Stimulated activated CD4-positive, alpha-beta T cell treated with anti-CD3 and anti-CD28 coated beads, Interleukin-2, amount 100 ng/mL, for 48 hours (primary cell): ENCODE measurements around the gene SNED1.
"Not testable (repeated sequence)": the region's sequence is repeated elsewhere in the genome, so short reads cannot be mapped to it uniquely, and the experiment has no call there.

Experiments
- DNase-seq, 2 donors: peaks; one replicate each; pipeline ENCODE4 v3.0.0-alpha.2; 2020

The SNED1 gene

DNA sequence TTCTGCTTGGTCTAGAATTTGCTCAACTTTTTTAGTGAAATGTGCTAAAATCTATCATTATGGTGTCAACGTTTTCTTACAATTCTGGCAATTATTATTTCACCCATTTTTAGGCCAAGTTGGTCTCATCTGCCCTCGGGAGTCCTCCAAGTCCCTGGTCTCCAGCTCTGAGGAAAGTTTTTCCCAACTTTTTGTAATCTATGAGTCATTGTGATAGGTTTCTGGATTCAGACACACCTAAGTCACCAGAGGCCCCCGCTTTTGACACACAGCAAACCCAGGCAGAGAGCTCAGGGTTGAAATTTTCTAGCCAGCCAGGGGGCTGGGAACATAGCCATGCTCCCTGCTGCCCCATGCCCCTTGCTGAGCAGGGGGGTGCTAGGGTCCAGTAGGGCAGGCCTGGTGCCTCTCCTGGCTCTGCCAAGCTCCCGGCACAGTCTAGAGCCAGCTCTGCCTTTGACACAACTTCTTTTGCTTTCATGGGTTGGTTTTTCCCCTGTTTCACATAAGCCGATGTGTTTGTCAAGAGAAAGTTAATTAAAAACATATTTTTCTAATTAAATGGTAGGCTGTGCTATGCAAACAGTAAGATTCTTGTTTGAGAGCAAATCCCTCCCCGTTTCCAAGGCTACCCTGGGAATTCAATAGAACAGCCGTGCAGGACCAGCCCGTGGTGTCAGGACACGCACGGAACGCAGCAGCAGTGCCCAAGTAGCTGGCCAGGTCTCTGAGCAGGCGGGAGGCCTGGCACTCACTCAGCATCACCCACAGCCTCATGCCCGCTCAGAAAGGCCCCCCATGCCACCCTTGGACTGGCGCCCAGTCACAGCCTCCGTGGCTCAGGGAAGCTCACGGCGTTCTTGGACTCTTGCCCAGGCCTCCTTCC lies 25.5 kb upstream of the SNED1 start:
- DNase-seq = no peak

DNA sequence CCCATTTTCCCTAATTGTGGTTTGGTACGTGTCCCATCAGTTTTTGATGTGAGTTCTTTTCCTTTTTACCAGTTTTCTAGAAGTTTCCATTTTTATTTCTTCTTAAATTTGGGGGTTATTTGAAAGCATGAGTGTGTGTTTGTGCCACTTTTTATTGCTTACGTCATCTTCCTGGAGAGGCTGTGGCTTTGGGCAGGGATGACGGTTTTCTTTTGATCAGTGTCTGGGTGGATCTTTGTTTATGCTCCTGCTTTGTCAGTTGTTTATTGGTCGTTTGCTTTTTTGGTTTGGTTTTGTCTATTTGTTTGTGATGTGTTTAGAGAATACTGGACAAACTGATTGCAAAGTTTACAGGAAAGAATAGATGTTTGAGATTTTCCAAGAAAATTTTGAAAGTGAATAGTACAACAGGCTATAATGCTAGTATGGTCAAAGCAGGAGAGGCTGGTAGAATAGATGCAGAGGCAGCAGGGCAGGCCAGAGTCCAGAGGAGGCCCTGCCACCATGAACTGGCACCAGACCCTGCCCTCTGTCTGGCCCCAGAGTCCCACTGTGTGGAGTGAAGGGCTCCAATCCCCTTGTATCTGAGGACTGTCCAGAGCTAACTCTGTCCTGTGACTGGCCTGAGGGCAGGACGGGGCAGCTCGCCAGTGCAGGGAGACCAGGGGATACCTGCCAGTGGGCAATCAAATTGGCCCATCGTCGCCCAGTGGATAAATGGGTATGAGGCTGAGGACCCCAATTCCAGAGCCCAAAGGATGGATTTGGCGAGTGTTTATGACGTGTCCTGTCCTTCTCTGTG lies 23.4 kb upstream of the SNED1 start:
- DNase-seq = no peak

DNA sequence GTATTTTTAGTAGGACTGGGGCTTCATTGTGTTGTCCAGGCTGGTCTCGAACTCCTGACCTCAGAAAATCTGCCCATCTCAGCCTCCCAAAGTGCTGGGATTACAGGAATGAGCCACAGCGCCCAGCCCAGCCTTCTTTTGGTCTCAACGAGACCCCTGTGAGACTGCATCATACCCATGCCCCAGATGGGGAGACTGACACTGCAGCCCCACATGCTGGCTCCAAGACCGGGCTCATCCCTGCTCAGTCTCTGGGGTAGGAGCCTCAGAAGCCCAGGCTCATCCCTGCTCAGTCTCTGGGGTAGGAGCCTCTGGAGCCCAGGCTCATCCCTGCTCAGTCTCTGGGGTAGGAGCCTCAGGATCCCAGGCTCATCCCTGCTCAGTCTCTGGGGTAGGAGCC lies 22.5 kb upstream of the SNED1 start:
- DNase-seq = not testable (repeated sequence)

DNA sequence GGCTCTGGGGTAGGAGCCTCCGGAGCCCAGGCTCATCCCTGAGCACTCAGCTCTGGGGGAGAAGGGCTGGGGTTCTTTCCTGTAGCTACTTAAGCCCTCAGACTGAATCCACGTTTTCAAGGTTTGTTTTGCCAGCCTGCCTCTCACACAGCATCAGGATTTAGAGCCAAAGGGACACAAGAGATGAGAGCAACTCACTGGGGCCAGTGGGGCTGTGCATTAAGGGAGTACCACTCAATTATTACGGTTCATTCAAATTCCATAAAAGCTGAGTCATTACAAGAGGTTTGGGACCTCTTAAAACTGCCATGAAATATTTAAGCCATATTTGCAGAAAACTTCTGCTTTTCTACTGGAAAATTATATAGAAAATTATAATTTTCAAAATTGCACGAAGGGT lies 17.1 kb upstream of the SNED1 start:
- no peak for DNase-seq

DNA sequence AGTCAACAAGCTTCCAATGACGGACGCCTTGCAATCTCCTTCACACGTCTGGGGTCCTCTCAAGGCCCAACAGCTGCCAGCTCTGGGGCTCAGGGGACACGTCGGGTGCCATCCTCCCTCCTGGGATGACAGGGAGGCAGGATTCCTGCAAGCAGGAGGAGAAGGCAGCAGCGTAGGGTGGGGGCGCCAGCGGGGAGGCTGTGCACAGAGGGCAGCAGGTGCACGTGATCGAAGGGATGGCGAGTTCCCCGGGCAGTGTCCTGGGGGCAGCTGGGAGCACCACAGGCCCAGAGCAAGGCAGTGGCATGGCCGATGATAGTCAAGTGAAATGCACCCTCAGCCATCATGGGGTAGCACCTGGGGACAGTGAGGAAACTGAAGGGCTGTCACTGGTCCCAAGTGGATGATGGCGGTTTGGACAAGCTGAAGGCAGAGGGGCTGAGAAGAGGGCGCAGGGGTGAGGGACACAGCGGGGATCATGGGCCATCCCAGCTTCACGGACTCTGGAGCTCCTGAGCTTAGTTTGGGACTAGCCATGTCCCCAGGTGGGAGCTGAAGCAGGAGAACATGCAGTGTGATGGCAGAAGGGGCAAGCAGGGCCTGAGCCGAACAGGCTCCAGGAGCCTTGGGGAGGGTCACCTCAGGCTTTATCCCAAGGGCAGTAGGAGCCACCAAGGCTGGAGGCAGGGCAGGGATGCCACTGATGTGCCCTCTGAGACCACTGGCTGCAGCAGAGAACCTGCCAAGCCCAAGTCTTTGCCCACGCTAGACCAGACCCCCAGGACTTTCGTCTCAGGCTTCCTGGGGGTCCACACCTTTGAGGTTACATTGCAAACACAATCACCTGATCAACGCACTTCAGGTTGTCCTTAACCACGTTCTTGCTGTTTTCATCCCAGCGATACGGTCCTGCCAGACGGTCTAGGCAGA lies 16.3 kb upstream of the SNED1 start:
- DNase-seq = no peak

DNA sequence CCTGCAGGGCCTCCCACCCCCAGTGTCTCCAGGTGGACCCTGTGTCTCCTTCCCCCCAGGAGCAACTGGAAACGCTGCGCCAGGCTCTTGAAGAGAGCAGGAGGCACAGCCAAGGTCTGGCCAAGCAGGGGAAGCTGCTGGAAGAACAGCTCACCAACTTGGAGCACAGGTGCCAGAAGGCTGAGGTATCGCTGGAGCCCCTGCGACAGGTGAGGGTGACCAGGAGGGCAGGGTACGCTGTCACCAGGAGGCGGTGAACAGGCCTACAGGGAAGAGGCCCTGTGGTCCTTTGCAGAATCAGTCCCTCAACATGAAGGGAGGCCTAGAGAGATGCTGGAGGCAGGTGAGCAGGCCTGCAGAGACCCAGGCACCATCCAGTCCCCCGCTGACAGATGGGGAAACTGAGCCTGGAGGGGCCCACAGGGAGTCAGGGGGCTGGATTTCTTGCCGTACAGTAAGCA lies 15.6 kb upstream of the SNED1 start:
- DNase-seq = no peak

DNA sequence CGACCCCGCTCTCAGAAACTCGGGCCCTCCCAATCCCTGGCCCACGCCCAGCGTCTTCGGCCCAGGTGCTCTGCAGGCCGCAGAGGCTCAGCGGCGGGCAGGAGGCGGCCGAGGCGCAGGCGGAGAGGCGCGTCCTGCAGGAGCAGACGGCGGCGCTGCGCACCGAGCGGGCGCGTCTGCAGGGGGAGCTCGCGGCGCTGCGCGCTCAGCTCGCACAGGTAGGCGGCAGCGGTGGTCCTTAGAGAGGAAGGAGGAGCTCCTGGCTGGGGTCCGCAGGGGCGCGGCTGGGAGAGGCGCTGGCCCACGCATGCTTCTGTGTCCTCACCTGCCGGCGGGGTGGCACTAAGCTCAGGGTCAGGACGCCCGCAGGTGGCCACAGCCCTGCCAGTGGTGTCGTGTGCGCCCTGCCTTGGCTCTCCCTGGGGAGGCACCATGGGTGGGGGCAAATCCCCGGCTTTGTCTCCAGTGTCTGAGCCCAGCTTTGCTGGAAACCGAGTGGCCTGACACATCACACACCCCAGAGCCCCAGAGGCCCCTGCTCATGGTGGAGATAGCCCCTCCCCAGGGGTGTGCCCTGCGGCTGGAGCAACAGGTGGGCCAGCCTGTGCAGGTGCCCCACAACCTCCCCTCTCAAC lies 14.9 kb upstream of the SNED1 start:
- DNase-seq = peak in 1 of 2 donors; percentile 31

DNA sequence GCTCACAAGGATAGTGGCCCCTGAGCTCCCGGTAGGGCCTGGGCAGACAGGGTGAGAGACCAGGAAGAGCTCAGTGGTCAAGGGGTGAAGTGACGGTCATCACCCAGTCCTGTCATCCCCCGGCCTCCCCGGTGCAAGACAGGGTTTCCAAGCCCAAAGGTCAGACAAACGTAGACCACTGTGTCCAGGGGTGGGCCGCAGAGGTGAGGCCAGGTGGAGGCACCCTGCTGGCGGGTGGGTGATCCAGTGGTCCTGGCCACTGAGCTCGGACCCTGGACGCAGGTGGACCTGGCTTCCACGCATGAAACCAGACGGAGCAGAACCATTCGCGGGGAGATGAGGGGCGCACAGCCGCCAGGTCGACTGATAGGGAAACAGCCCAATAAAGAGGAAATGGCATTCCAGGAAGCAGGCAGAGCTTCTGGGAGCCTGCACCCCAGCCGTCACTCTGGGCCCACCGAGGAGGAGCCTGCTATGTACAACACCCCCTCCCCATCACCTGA lies 14.4 kb upstream of the SNED1 start:
- DNase-seq = no peak

DNA sequence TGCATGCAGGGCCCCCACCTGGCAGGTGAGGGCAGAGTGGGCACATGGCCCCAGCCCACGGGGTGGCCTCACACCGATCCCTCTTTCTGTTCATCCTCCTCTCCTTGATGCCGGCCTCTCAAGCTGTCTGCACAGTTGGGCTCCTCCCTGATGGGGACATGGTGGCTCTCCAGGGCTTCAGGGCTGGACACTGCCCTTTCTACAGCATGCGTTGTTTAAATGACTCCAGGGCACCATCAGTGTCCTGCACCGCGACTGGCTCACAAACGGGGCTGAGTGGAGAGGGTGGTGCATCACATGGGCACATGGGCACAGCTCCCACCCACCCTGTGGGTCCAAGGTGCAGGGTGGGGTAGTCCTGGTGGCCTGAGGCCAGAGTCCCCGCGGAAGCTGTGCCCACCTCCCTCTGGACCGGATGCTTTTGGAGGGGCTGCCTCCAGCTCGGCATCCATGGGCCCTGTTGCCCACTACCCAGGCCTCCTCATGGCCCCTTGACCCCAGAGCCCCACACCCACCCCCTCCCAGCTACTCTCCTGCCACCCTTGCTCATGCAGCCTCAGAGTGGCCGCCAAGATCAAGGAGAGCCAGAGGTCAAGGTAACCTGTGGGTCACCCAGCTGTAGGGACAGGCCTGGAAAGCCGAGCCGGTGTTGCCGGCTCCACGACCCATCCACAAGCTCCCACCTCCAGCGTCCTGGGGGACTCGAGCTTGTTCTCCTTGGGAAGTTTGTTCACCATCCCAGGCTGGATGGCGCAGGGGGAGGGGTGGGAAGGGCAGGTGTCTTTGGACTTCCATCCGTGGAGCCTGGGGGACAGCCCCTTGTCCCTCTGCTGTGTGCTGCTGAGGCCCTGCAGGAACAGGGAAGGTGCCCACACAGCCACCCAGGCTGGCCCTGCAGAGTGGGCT lies 12.3 kb upstream of the SNED1 start:
- no peak for DNase-seq

DNA sequence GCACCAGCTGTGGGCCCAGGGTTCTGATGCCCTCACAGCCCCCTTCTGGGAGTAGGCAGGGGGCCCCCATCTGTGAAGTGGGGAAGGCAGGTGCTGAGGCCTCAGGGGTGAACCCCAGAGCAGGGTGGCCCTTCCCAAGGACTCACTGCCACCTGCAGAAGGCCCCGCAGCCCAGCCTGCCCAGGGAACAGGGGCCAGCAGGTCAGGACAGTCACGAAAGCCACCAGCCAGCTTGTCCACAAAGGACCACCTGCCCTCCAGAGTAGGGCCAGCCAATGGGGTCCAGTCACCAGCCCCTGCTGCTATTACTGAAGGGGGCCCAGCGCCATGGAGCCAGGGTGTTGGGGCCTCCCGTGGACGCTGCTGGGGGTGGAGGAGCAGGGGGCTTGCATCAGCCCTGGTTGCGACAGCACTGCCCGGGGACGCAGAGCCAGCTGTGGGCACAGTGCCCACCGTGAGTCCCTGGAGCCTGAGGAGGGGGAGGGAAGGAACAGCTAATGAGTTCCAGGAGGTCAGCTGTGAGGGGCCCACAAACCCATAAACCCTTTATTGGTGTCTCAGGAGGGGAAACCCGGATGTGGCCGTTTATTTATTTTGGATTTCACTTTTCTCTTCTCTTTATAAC lies 11.5 kb upstream of the SNED1 start:
- DNase-seq = no peak

DNA sequence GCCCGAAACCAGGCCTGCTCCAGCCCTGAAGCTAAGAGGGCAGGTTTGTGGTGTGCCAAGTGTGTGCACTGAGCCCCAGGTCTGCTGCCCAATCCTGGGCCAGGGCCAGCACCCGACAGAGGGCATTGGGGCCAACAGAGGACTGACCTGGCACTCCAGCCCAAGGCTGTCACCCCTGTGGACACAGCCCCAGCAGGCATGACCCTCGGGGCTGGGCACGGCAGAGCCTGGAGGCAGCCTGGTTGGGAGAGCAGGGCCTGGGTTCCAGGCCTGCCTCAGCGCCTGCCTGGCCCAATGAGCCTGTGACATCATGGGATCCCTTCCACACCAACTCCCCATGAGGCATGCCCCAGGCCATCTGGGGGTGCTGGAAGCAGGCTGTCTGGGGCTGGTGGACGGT lies 10.8 kb upstream of the SNED1 start:
- DNase-seq = no peak

DNA sequence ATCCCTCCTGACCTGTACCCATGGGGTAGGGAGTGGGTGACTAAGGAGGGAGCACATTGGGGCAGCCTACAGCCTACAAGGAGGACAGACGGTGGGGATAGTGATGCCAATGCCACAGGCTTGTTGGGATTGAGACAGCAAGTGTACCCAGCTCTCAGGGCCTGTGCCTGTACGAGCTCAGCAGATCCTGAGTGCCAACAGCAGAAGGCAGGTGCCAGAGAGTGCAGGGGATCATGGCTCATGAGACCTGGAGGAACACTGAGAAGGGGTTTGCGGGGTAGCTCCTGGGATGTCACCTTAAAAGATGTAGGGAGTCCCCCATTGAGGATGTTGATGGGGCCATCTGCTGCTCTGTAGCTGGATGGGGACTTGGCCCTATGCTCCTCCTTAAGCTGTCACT lies 10.3 kb upstream of the SNED1 start:
- DNase-seq = no peak

DNA sequence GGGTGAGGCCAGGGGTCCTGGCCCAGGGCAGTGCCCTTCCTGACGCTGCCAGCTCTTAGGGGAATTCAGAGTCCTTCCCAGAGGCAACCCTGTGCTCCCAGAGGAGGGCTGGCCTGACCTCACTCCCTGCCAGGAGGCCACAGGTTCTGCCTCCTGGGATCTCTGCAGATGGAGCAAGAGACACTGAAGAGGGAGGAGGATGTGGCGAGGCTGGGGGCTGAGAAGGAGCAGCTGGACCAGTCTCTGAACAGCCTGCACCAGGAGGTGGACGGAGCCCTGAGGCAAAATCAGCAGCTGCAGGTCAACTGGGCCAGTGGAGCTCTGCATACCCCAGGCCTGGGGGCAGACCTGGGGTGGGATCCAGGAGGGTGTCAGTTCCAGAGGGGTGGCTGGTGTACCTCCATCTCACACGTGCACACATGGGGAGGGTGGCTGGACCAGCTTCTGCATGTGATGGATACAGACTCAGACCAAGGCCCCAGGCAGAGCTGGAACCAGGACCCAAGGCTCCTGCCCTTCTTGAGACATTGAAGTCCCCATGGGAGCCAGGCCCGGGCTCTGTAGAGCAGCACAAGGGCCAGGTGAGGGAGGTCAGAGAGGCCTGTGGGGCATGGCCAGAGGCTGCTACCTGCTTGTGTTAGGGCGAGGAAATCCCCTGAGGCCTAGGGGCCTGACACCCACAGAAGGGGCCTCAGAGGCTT lies 9.7 kb upstream of the SNED1 start:
- no peak for DNase-seq

DNA sequence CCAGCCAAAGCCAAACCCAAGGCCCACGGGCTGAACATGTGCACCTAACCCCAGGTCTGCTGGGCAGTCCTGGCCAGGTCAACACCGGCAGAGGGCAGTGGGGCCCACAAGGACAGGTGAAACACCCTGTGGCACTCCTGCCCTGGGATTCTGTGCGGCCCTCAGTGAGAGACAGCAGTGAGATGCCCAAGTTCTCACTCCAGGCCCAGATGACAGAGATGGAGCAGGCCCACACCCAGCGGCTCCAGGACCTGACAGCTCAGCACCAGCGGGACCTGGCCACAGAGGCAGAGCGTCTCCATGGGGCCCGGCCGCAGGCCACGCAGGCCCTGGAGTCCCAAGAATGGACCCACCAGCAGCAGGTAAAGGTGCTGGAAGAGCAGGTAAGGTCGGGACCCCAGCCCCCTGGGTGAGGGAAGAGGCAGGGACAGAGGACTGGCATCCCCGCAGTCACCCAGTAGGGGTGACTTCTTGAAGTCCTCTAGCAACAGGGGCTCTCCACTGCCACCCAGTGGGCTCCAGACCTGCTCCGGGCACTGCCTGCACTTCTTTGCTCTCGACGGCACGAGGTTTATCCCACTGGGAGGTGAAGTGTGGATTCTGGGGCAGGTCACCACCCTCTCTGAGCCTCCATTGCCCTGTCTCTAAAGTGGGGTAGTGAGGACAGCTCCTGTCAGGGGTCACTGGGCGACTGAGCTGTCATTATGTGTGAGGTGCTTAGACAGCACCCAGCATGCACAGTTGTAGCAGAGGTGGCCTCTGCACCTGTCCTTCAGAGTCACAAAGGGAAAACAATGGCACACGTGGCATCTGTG lies 8.8 kb upstream of the SNED1 start:
- no peak for DNase-seq

DNA sequence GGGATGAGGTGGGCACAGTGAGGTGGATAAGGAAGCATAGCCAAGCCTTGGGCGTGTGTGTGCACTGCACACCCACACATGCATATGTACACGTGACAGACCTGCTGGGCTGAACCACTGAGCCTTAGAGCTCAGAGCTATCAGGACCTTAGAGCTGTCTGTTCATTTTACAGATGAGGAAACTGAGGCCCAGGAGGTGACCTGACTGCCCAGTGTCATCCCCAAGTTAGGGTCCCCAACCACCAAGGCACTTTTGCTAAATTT lies 8.2 kb upstream of the SNED1 start:
- DNase-seq = no peak

DNA sequence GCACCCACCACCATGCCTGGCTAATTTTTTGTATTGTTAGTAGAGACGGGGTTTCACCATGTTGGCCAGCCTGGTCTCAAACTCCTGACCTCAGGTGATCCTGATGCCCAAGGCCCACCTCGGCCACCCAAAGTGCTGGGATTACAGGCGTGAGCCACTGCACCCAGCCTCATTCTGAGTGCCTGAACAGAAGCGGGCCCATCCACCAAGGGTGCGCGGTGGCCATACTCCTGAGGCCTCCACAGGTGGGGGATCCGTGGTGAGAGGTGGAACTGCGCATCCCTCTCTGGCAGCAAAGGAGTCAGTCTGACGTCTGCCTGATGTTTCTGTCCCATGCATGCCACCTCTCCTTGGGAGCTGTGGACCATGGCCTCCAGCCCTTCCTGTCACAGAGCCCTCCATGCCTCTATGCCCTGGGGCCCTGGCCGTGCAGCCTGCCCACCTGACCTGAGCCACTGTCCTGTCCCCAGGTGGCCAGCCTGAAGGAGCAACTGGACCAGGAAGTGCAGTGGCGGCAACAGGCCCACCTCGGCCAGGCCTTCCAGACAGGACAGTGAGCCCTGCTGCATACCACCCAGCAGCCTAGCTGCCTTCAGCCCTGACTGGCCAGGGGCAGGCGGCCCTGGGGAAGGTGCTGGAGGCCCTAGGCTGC lies 7.6 kb upstream of the SNED1 start:
- no peak for DNase-seq

DNA sequence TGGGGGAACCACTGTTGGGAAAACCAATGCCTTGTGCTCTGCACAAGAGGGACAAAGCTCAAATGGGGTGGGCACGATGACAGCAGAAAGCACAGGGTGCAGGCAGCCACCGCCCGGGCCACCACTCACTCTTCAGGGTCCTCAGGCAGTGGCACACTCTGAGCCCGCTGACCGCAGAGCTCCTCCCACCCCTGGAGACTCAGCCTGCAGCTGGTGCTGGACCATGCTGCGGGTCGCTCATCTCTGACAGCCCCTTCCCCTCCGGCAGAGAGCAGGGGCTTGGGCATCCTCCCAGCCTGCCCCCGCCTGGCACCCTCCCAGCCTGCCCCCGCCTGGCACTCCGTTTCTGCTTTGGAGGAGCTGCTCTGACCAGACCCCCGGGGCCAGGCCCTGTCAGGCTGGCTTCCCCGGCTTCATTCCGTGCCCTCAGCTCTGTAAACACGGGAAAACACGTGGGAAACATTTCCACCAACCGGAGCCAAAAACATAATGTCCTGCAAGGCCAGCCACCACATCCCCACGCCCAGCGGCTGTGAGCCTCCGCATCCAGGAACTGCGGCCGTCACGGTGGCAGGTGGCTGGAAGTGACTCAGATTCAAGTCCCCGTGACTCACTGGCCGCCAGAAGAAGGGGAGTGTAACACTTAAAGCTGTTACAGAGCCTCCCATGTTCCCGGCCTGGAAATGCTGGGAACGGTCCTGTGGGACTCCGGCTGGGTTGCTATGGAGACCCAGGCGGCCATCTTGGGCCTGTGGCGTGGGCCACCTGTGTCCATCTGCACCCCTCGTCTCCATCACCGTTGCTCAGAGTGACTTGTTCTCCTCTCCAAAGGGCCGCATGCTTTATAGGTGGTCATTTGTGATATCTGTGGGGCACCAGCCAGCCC lies 6.8 kb upstream of the SNED1 start:
- DNase-seq = no peak
